NCI-H526 treated with DMSO at 0.1 percent for 48 hours (cell line): ENCODE results near the gene AJAP1.

Source experiments
- DNase-seq: peaks from one replicate; lab custom pipeline; 2025; lab: John Stamatoyannopoulos, UW

The AJAP1 gene

GRCh38 chr1:4772294-4773010 lies 118.0 kb downstream of the AJAP1 start:
- DNase-seq, result no peak

DNA sequence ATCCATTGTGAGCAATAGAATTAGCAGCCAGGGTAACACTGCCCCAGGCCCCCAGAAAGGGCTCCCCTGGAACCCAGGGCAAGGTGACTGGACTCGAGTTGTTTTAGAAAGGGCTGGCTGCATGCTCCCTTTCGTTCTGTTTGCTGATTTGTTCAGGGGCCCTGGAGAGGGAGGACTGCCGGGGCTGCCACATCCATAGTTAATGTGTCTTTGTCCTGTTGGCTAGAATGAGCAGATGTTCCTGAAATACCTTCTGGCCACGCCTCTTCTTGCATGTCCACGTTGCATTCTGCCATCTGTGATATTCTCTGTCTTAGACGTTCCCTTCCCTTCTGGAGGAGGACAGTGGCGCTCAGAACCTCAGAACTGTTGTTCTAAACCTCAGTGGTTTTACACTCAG lies 118.8 kb downstream of the AJAP1 start:
- no peak for DNase-seq

- no peak for DNase-seq
These were observed 121.1 kb downstream of the AJAP1 start for GRCh38 chr1:4775506-4775905.

DNA sequence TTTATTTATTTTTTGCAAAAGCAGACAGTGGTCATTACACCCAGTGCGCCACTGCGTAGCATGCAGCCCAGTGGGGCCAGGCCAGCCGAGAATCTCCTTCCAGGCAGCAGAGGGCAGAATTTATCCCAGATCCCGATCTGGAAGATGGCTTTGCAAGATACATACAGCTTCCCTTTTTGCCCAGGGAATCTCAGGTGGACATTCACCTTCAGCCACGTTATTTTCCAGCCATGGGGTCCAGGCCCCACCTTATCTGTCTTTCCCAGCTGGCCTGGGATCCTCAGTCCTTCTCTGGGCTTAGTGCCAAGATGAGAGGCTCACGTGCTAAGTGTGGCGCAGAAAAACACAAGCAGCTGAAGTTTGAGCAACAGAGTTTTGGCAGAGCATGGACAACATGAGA lies 123.6 kb downstream of the AJAP1 start:
- no peak for DNase-seq

- DNase-seq, result no peak
These were observed 127.2 kb downstream of the AJAP1 start for GRCh38 chr1:4781646-4782045.

GRCh38 chr1:4784761-4785160 lies 130.4 kb downstream of the AJAP1 start:
- no peak for DNase-seq

DNA sequence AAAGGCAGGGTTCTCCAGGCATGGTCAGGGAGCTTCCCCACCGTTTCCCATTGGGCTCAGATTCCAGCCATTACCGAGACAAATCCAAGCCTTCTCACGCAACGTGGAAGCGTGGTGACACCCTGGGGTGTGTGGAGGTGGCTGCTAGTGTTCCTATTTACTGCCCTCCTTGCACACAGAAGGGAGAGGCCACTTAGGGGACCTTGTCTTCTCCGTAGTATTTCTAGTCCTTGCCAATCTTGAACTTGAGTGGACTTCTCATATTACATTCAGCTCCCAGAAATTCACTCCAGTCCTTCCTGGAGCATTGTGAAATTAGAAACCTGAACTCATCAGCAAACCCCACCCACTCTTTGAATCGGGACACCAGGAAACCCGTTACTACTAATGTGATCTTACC lies 131.6 kb downstream of the AJAP1 start:
- DNase-seq, result no peak

GRCh38 chr1:4787551-4787950 lies 133.1 kb downstream of the AJAP1 start:
- no peak for DNase-seq

- DNase-seq, result no peak
These were observed 138.2 kb downstream of the AJAP1 start for GRCh38 chr1:4792565-4792964.

- DNase-seq, result no peak
These were observed 139.8 kb downstream of the AJAP1 start for GRCh38 chr1:4794020-4794780.

GRCh38 chr1:4796161-4797015 lies 142.0 kb downstream of the AJAP1 start:
- DNase-seq, result no peak

DNA sequence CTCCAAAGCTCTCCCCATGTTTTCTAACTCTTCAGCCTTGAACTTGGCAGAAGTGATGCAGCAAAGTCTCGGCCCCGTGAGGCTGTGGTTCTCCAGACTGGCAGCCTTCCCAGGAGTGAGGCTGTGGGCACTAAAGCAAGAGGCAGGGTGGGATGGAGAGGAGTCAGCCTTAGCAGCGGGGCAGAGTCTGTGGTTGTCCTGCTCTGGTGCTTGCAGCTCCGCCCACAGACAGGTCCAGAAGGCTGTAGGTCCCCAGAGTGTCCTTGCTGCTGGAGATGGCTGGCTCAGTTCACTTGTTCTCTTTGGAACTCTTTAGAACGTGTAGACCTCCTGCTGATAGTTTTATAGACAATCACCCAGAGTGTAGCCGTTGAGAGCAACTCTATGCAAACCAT lies 142.6 kb downstream of the AJAP1 start:
- DNase-seq, result no peak

DNA sequence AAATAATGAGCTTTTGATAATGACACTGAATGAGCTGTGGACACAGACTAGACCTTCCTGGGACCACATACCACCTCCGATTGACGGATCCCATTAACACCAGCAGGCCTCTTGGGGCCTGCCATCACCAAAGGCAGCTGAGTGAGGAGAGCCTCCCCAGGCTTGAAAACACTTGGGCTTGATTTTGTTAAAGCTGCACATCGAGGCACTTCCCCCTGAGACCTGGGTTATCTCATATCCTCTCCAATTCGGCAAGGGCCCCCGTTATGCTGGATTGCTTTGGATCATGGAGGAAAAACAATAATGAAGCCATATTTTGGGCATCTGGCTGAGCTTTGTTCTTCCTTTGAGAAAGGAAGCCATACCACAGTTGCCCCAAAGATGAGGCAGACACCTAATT lies 143.0 kb downstream of the AJAP1 start:
- no peak for DNase-seq

DNA sequence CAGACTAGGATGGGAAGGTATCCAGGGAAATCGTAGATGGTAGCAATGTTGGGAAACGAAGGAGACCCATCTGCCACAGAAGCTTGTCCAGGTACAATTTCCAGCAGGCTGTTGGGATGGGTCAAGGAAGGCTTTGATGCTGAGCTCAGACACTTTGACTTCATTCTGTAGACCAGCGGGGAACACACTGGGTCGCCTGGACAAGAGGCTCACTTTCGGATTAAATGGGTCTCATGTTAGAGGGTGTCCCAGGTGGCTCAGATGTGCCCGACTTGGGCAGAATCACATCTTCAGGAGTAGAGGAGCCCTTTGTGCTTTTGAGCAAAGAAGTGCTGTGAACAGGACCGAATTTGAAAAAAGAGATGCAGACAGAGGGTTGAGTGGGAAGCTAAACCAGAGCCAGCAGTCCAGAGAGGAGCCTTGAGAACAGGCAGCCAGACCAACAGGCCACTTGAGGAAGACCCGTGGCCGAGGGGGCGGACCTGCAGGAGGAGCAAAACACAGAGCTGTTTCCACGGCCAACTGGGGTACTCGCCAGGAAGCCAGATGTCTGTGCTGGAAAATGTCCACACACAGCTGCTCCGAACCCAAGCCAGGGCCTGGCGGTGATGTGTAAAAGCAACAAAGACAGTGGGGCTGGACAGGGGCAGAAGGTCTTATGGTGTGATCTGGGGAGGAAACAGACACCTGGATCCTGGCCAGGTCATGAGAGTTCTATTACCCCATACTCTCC lies 146.9 kb downstream of the AJAP1 start:
- no peak for DNase-seq

DNA sequence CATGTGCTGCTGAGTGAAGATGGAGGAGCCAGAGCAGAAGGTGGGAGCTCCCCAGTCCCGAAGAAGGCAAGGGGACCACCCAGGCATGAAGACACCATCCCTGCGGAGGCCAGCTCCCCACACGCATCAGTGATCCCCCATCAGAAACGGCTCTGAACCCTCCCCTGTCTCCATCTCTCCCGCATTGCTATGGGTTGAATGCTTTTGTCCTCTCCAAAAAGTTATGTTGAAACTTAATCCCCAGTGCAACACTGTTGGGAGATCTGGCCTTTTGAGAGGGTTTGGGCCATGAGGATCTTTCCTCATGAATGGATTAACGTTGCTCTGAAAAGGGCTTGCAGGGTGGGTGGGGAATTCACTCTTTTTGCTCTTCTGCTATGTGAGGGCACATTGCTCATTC lies 147.6 kb downstream of the AJAP1 start:
- no peak for DNase-seq

DNA sequence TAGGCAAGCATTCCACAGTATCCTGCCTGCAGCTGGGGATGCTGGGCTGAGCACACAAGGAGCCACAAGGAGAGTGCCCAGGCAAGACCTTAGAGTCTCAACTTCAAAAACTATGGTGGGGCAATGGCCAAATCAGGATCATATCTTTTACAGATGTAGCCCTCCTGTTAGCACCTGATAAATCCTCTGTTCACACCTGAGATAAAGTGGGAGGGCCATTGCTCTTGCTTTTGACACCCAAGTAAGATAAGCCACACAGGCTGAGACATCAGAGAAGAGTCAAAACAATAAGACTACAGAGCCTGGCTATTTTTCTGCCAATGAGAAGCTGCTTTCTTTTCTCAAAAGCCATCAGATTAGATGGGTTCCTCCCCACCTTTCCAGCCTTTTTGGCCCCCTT lies 148.9 kb downstream of the AJAP1 start:
- no peak for DNase-seq

GRCh38 chr1:4805987-4806386 lies 151.6 kb downstream of the AJAP1 start:
- DNase-seq, result no peak

DNA sequence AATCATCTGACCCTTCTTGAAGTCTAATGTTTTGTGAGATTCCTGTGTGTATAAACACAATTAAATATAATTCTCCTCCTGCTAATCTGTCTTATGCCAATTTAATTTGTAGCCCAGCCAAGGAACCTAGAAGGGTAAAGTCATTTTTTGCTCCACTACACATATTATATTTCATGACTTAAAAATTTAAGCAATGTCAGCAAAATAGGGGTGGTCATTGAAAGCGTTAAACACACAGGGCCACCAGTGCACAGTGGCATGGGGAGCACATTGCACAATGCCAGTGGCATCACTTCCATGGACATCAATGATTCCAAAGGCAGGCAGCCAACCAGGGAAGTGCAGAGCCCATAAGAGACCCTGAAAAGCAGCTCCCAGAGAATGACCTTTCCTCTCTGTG lies 166.1 kb downstream of the AJAP1 start:
- DNase-seq, result no peak

- no peak for DNase-seq
These were observed 171.5 kb downstream of the AJAP1 start for GRCh38 chr1:4825800-4826450.

- no peak for DNase-seq
These were observed 176.3 kb downstream of the AJAP1 start for GRCh38 chr1:4830707-4831106.

DNA sequence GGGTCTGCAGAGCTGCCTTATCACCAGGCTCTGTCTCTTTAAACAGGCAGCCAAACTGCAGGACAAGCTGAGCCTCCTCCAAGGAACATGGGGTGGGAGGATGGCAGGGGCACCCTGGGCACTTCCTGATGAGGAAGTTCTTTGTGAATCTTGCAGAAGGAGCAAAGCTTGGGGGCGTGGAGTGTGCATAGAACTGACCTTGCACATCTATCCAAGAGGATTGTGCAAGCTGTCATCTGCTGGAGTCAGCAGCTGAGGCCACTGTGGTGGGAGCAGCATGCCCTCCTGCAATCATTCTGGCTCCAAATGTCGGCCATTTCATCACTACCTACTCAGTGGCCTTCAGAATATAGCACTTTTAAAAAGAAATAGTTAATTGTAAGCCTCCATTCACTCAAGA lies 182.2 kb downstream of the AJAP1 start:
- no peak for DNase-seq
